Fibroblast of pulmonary artery (primary cell): ENCODE measurements around the gene ERBIN.

Experiments
- DNase-seq: peaks from one replicate; pipeline ENCODE4 v3.0.0-alpha.2; 2010; ENCODE audit warnings: low read depth
- H3K4me3 ChIP-seq: replicated peaks from 2 replicates; pipeline ENCODE4 v1.5.1; 2011; ENCODE audit warnings: low read depth, mild to moderate bottlenecking, control low read depth, low read length, moderate library complexity
- TF ChIP-seq, protein P1 (sequence below): IDR thresholded peaks from 2 replicates; pipeline ENCODE4 v1.5.1; 2011; ENCODE audit warnings: mild to moderate bottlenecking, control low read depth, low read length, inconsistent platforms; ENCODE audit errors: missing control alignments

The ERBIN gene

DNA sequence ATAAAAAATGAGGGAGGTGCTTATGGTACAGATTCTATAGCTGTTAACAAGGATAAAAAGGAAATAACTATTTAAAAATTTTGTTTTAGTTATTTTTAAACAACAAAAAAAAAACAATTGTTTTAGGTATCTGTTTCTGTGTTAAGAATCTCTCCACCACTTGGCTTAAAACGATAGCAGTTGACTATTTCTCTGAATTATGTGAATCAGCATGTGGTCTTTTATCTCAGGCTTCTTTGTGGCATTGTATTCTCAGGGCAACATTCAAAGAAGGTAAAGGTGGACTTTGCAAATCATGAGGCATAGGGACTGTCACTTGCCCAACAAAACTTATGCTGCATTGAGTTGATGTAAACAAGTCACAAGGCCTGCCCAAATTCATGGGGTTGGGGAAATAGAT lies 55.2 kb downstream of the ERBIN start:
- no peak for DNase-seq
- TF ChIP-seq, protein P1, sequence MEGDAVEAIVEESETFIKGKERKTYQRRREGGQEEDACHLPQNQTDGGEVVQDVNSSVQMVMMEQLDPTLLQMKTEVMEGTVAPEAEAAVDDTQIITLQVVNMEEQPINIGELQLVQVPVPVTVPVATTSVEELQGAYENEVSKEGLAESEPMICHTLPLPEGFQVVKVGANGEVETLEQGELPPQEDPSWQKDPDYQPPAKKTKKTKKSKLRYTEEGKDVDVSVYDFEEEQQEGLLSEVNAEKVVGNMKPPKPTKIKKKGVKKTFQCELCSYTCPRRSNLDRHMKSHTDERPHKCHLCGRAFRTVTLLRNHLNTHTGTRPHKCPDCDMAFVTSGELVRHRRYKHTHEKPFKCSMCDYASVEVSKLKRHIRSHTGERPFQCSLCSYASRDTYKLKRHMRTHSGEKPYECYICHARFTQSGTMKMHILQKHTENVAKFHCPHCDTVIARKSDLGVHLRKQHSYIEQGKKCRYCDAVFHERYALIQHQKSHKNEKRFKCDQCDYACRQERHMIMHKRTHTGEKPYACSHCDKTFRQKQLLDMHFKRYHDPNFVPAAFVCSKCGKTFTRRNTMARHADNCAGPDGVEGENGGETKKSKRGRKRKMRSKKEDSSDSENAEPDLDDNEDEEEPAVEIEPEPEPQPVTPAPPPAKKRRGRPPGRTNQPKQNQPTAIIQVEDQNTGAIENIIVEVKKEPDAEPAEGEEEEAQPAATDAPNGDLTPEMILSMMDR, result no peak
- no peak overlapping the region for H3K4me3 ChIP-seq

DNA sequence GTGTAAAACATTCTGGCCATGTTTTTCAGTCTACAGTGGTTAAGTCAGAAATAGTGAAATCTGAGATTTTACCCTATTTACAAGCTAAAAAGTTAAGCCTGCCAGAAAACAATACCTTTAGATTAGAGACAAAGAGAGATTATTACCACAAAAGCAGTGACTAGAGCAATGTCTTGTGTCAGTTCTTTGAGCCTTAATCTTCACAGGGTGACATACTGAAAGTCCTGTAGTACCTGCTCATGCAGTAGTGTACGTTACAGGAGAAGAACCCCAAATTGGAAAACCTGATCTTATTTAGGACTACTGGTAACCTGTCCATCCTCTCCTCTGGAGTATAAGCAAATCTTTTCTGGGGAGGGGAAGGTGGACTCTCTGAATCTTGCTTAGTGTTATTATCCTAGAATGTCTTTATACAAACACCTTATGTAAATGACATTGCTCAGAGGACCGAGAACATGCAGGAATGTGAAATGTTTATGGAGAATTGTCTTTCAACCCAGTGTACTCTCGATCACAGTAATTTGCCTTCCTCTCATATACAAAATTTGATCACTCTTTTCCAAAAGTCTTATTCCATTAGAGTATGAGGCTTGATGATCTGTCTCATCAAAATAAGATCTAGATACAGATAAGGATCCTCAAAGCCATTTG lies 55.7 kb downstream of the ERBIN start:
- DNase-seq, result no peak
- H3K4me3 ChIP-seq, result no peak overlapping the region
- TF ChIP-seq, protein P1, result no peak

- no peak overlapping the region for H3K4me3 ChIP-seq
- TF ChIP-seq, protein P1, result no peak
- no peak for DNase-seq
Measured at GRCh38 chr5:65982635-65983034, 56.3 kb downstream of the ERBIN start.

DNA sequence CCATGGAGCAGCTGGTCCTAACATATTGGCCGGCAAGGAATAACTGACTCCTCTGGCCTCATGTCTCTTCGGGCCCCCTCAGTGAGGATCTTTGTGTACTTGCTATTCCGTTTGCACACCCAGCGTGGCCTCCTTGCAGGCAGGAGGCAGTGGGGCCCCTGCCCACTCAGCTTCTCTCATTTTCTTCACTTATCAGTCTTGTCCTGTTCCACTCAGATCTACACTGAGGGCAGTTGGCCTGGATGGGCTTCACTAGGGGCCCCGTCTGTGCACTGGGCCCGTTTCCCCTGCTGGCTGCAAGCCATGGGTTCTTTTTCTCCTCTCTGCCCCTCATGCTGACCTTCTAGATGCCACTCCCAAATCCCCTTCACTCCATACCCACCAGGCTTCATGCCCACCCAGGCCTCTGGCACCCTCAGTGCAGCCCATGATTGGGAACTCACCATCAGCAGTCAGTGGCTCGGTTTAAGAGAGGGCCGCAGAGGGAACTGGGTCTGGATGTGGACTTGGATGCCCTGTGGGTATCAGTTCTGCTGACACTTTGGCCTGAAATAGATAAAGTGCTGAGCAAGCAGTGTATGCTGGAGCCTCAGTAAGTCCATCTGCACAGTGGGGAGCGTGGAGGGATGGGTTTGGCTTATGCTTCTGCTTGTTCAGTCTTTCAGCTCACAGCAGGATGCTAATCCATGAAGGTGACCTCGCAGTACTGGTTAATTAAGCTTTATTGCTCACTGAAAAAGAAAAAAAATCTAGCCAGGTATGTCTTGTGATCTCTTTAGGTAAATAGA lies 57.9 kb downstream of the ERBIN start:
- no peak overlapping the region for H3K4me3 ChIP-seq
- TF ChIP-seq, protein P1, result no peak
- DNase-seq, result no peak

GRCh38 chr5:65986050-65986451 lies 59.7 kb downstream of the ERBIN start:
- DNase-seq, result peak; percentile 42
- TF ChIP-seq, protein P1, result no peak
- H3K4me3 ChIP-seq, result no peak overlapping the region

DNA sequence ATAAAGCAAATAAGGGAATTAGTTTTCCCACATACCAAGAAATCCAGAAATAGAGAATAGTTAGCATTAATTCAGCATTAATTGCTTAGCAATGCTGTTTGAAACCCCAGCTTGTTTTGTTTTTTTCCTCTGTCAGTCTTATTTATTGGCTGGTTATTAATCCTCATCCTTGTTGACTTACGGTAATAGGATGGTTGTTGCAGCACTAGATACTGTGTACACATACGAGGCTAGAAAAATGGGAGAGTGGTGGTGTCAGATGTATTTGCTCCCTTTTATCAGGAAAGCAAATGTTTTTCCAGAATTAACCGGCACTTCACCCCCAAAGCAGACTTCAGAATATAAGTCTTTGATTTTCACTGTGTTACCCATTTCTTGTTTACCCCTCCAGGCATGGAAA lies 60.4 kb downstream of the ERBIN start:
- TF ChIP-seq, protein P1, result no peak
- no peak for DNase-seq
- H3K4me3 ChIP-seq, result no peak overlapping the region
